ENCODE data around the gene NUDT9.
"Not testable (repeated sequence)": the region's sequence is repeated elsewhere in the genome, so short reads cannot be mapped to it uniquely, and the experiment has no call there.

The NUDT9 gene

GRCh38 chr4:87458913-87459312 lies 36.5 kb downstream of the NUDT9 start:
- no peak for DNase-seq (ENCODE audit: low spot score)

- no peak for DNase-seq (ENCODE audit: low spot score)
Observed at GRCh38 chr4:87461281-87461700, 38.9 kb downstream of the NUDT9 start.

- DNase-seq (ENCODE audit: low spot score), result no peak
Observed at GRCh38 chr4:87462102-87462501, 39.7 kb downstream of the NUDT9 start.

GRCh38 chr4:87465739-87466366 lies 43.5 kb downstream of the NUDT9 start:
- DNase-seq (ENCODE audit: low spot score), result peak; percentile 24

GRCh38 chr4:87469390-87469789 lies 47.0 kb downstream of the NUDT9 start:
- no peak for DNase-seq (ENCODE audit: low spot score)

- DNase-seq (ENCODE audit: low spot score), result no peak
Observed at GRCh38 chr4:87476934-87477333, 54.6 kb downstream of the NUDT9 start.

- DNase-seq (ENCODE audit: low spot score), result no peak
Observed at GRCh38 chr4:87478732-87479250, 56.4 kb downstream of the NUDT9 start.

- DNase-seq (ENCODE audit: low spot score), result no peak
Observed at GRCh38 chr4:87481377-87481776, 59.0 kb downstream of the NUDT9 start.

GRCh38 chr4:87483247-87483646 lies 60.9 kb downstream of the NUDT9 start:
- DNase-seq (ENCODE audit: low spot score), result not testable (repeated sequence)

GRCh38 chr4:87488666-87489065 lies 66.3 kb downstream of the NUDT9 start:
- DNase-seq (ENCODE audit: low spot score), result not testable (repeated sequence)

- no peak for DNase-seq (ENCODE audit: low spot score)
Observed at GRCh38 chr4:87489678-87490077, 67.3 kb downstream of the NUDT9 start.

- DNase-seq (ENCODE audit: low spot score), result no peak
Observed at GRCh38 chr4:87490664-87491369, 68.4 kb downstream of the NUDT9 start.

- no peak for DNase-seq (ENCODE audit: low spot score)
Observed at GRCh38 chr4:87491436-87491835, 69.1 kb downstream of the NUDT9 start.

- DNase-seq (ENCODE audit: low spot score), result not testable (repeated sequence)
Observed at GRCh38 chr4:87491851-87492250, 69.5 kb downstream of the NUDT9 start.

- no peak for DNase-seq (ENCODE audit: low spot score)
Observed at GRCh38 chr4:87493115-87493514, 70.7 kb downstream of the NUDT9 start.

GRCh38 chr4:87497159-87497558 lies 74.8 kb downstream of the NUDT9 start:
- DNase-seq (ENCODE audit: low spot score), result no peak

GRCh38 chr4:87497578-87497977 lies 75.2 kb downstream of the NUDT9 start:
- no peak for DNase-seq (ENCODE audit: low spot score)

GRCh38 chr4:87498446-87498900 lies 76.1 kb downstream of the NUDT9 start:
- DNase-seq (ENCODE audit: low spot score), result no peak

GRCh38 chr4:87499403-87500091 lies 77.2 kb downstream of the NUDT9 start:
- no peak for DNase-seq (ENCODE audit: low spot score)

- DNase-seq (ENCODE audit: low spot score), result no peak
Observed at GRCh38 chr4:87500092-87500462, 77.7 kb downstream of the NUDT9 start.

- no peak for DNase-seq (ENCODE audit: low spot score)
Observed at GRCh38 chr4:87502580-87503238, 80.3 kb downstream of the NUDT9 start.

GRCh38 chr4:87505862-87506261 lies 83.5 kb downstream of the NUDT9 start:
- no peak for DNase-seq (ENCODE audit: low spot score)
